Measurements from ENCODE around the gene EIF5A. TPM values are rescaled to one million over a fixed set of nuclear protein-coding genes. Genes with fewer than 3 reads are reported as not detected.

Gene EIF5A
- total and polyA plus RNA-seq, 2 donors (not counting 3 experiments of a cell fraction or from before 2014, with no cell fraction given): 650 to 859 TPM

- Histone ChIP-seq H3K27ac (ENCODE audit: insufficient read depth, low read depth, low read length) (no peak overlapping the region), H2AFZ (ENCODE audit: low read depth, low read length) (no peak overlapping the region), H3K9me1 (replicated peaks; ENCODE audit: control insufficient read depth, extremely low read depth, insufficient read depth, low read length) (no peaks in the 10 kb centered on the region), H3K9ac (replicated peaks; ENCODE audit: extremely low read depth, insufficient read depth, low read length) (no peak overlapping the region), H4K20me1 (replicated peaks; ENCODE audit: control insufficient read depth, extremely low read depth, insufficient read depth, low read length) (no peaks in the 10 kb centered on the region), H3K27me3 (ENCODE audit: control insufficient read depth in 2 of 2, insufficient read depth in 2 of 2, low read length in 2 of 2) (peaks cover 20 to 34% of the 10 kb centered on the region in 2 experiments), H3K4me3 (replicated peaks in 1 of 3; ENCODE audit: insufficient read depth in 1 of 3, low read depth in 1 of 3, low read length in 3 of 3) (no peak overlapping the region), H3K36me3 (ENCODE audit: control insufficient read depth in 2 of 2, extremely low read depth in 1 of 2, insufficient read depth in 2 of 2, low read length in 2 of 2) (no peaks in the 10 kb centered on the region), H3K4me2 (ENCODE audit: insufficient read depth, low read length) (no peak overlapping the region), H3K79me2 (ENCODE audit: control insufficient read depth, insufficient read depth, low read length) (no peaks in the 10 kb centered on the region), H3K4me1 (ENCODE audit: control insufficient read depth, extremely low read depth, insufficient read depth, low read length) (peaks cover 8% of the 10 kb centered on the region), H3K9me3 (replicated peaks; ENCODE audit: control insufficient read depth, insufficient read depth, low read length) (no peaks in the 10 kb centered on the region)
- no peak for DNase-seq (ENCODE audit: low read depth, low spot score)
- CTCF ChIA-PET: interaction anchor here (1.2 to 1.9 kb wide), 2 partner anchors 11 to 72 kb away, joined by 4 read pairs; partner anchors contain the start of gene SLC2A4
- dilution Hi-C loops (cut with MboI; ENCODE audit: extremely low pct_ligation_motif_present, low sequenced_read_pairs): no loop called here
- POLR2A ChIA-PET: no interaction called here
- no TSS peak for BruUV-seq (replicated peaks)
- FAIRE-seq: no peak
- TF ChIP-seq POLR2A (IDR thresholded peaks at IDR 0.05; ENCODE audit: low read depth, low read length): no peak
- no peak for TF ChIP-seq CTCF (IDR thresholded peaks at IDR 0.05; ENCODE audit: extremely low read depth in 1 of 2, insufficient read depth in 1 of 2, low read depth in 1 of 2, low read length in 2 of 2)
- no peak for TF ChIP-seq GATA2 (IDR thresholded peaks at IDR 0.05; ENCODE audit: insufficient read depth, insufficient read length, low read depth, low read length)
- TF ChIP-seq EZH2 (IDR thresholded peaks at IDR 0.05; ENCODE audit: borderline replicate concordance, low read depth, low read length, severe bottlenecking): no peak
- TF ChIP-seq POLR2AphosphoS5 (IDR thresholded peaks at IDR 0.05; ENCODE audit: insufficient read depth, low read depth, low read length): no peak
- TF ChIP-seq FOS (IDR thresholded peaks at IDR 0.05; ENCODE audit: borderline replicate concordance, insufficient read depth, low read length): no peak
- no peak for TF ChIP-seq JUN (IDR thresholded peaks at IDR 0.05; ENCODE audit: borderline replicate concordance, insufficient read depth, insufficient read length, low read depth)
- no peak for TF ChIP-seq MYC (IDR thresholded peaks at IDR 0.05; ENCODE audit: low read depth, low read length)
- no peak for TF ChIP-seq MAX (IDR thresholded peaks at IDR 0.05; ENCODE audit: insufficient read depth, insufficient read length)
- intact Hi-C loops (cut with micrococcal nuclease): no loop called here
Observed at GRCh38 chr17:7292729-7293128, 14.7 kb upstream of the EIF5A start.

Measured in endothelial cell of umbilical vein (primary cell).